HUDEP-2 (cell line): ENCODE measurements around the gene KIRREL3.

ENCODE experiments used
- DNase-seq, 76 experiments: peaks; one replicate each; lab custom pipeline; 2025; ENCODE audit not compliant: unreplicated experiment in 76 of 76; lab: John Stamatoyannopoulos, UW

The KIRREL3 gene

DNA sequence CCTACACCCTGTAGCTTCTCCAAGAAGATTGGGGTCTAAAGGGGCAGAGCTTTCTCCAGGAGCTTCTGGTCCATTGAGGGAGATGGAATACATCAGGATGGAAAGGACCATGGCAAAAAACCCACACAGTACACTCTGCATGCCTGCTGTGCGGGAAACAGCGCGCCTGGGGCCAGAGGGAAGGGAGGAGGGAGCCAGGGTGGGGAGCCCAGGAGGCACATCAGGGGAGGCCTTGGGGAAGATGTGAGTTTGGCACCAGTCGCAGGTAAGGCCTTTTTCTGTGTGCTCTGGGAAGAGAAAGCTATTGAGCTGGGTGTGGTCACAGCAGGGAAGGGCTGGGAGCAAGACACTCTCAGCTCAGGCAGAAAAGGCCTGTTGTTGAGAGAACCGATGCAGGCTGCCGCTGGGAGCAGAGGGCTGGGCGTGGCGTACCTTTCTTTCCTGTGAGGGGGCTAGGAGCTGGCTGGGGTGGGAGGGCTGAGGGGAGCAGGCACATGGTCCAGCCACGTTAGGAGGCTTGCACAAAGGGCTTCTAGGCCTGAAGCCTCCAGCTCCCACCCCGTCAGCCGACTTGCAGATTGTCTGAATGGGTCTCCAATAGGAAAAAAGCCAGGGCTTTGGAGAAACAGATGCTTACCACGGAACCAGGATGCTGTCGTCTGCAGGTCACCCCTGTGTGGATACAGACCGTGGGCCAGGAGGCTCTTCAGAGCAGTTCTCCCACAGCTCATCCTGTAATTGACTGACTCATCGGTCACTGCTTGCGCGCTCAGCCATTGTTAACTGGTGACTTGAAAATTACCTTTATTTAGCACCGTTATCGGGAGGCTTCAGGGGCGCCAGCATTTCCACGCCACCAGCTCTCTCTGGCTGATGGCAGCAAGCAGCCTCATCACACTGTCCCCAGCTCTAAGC, 407.8 kb downstream of the KIRREL3 start:
- DNase-seq = no peak

DNA sequence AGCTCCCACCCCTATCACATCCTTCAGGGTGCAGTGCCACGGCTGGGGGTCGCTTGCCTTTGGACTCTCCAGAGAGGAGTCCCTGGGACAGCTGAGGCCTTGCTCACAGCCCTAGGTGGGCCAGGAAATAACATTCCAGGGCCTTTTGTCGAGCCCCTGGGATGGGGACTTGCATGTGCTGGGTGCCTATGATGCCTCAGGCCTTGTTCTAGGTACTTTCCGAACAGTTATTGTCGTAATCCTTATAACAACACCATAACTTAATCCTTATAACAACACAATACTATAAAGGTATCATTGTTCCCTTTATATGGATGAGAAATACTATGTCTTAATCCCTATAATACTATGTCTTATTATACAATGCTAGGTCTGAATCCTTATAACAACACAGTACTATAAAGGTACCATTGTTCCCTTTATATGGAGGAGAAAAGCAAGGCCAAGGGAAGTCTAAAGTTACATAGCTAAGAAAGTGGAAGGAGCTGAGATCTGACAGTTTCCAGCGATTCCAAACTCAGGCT, 408.5 kb downstream of the KIRREL3 start:
- no peak for DNase-seq

DNA sequence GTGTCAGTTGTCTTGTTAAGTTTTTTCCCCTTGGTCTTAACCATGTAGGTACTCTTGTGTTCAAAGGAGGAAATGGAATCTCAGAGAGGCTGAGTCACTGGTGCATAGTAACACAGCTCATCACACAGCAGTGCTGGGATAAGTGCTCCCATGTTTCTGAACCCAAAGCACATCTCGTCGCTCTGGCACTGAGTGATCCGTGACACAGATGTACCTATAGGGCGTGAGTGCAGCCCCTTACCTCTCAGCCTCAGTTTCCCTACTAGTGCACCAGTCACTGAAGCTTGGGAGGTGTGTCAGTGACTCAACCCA, 411.1 kb downstream of the KIRREL3 start:
- DNase-seq = no peak

DNA sequence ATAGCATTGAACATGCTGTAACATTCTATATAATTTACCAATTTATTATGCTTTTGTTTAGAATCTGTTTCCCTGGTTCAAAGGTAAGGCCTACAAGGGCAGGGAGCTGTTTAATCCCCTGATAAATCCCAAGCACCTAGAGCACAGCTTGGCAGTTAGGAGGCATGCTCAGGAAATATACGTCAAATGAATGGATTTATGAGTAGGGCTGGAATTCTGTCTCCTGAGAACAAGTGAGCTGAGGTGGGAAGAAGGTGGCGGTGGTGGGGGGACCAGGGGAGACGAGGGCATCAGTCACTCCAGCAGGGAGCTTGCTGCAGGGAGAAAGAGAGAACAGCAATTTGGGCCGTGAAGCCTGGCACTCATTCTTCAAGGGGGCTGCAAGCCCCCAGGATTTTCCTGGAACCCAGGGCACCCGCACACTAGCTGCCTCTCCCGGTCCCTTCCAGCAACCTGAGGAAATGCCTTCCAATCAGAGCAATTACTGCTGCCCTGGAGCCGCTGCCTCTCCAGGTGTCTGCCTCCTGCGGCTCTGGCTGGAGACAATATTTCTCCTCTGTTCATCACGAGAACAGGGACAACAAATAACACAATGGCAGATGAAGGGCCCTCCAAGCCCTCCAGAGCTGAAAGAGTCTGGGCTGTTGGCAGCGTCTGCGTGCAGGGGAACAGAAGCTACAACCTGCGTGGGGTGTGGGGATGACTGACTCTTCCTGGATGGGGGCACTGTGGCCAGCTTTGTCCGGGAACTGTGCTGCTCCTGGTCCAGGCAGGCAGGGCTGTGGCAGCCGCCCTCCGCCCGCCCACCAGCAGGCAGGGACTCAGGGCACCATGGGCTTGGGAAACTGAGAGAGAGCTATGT, 411.7 kb downstream of the KIRREL3 start:
- no peak for DNase-seq

DNA sequence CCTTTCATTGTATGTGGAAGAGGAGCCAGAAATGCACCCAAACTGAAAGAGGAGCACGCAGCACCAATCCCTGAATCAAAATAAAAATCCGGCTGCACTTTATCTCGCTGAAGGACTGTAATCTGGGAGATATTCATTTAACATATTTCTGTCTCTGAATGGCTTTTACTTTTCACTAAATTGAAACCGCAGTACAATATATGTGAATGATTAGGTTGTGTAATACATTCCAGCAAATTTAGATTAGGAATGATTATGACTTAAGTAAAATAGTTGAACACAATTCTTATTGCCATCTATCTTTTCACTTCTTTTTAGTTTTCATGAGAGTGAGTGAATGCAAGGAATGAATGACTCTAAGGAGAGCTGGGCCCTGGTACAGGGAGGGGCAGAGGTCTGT, 413.0 kb downstream of the KIRREL3 start:
- no peak for DNase-seq

DNA sequence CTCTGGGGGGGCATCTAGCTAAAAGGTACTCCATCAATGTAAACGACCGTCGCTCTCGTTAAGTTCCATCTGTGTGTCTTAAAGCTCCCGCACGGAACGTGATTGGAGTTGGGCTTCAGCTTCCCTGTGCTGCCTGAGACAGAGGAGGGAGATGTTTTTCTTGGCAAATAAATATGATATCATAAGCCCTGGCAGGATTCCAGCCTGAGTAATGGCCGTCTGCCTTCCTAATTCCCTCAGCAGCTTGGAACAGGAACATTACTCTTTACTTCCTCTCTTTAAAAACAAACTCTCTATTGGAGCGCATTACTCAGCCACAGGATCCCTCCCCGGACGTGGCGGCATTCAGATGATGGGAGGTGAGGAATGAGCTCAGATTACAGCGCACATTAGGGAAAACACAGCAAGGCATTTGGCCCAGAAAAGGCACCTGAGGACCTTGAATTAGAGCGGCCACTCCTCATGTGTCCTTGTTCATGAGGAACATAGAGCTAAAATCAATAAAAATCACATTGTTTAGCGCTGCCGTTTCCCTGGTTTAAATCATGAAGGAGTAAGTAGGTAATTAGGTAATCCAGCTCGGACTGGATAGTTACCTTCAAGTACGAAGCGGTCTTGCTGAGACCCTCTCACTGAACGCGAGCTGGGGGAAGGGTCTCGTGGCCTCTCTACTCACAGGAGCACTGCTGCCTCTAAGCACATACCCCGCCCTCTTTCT, 414.6 kb downstream of the KIRREL3 start:
- DNase-seq = no peak

DNA sequence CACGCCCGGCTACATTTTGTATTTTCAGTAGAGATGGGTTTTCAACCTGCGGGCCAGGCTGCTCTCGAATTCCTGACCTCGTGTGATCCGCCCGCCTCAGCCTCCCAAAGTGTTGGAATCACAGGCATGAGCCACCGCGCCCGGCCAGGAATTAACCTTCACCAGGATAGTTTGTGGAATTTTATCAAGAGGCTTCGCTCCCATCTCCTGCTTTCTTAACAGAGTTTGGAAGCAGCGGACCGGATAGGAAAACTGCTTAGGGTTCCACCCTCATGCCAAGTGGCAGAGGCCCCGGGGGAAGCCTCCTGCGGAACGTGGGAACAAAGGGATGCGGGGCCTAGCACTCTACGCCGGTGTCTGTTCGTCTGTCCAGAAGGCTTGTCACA, 415.2 kb downstream of the KIRREL3 start:
- no peak for DNase-seq

DNA sequence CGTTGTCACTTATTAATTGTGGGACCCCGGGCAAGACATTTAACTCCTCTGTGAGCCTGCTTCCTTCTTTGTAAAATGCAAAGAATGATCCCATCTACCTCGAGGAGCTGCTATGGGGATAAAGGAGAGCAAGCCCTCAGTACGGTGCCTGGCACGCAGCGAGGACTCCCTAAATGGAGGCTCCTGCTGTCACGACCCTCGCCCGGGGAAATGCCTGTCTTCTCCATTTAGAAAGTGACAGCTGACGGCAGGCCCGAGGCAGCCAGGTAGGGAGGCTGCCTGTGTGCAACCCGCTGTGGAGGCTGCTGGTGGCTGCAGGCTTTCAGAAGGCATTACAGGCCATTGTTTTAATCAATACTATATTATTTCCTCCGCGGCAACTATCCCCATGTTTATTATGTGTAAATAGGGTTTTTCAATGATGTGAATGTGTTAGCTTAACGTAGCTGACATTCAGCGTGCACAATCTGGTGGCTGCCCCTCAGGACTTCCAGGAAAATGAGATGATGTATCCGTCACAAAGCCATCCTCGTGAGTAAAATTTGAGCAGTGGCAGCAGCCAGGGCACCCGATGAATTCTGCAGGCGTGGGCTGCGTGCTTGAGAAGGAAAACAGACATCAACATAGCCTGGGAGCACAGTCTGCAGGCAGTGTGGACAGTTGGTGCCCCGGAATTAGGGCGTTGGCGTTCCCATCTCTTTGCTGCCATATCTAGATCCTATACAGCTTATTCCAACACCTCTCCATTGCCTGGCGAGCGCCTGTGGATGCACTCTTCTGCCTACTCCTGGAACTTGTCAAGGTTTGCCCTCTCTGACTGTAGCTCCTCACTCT, 416.8 kb downstream of the KIRREL3 start:
- no peak for DNase-seq

DNA sequence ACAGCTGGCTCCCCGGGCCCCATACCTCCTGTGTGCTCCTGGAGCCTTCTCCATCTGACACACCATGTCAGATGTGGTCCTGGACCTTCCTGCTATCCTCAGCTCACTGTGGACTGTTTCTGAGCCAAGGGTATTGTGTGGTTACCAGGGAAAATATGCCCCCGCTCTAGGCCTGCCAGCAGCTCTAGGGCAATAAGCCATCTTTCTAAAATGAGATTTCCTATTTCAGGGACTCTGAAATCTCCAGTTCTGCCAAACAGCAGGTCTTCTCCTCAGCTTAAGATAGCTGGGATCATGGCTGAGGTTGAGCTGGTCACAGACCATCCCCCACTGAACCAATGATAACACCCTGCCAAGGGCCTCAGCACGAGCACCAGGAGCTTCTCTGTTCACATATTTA, 417.5 kb downstream of the KIRREL3 start:
- no peak for DNase-seq

DNA sequence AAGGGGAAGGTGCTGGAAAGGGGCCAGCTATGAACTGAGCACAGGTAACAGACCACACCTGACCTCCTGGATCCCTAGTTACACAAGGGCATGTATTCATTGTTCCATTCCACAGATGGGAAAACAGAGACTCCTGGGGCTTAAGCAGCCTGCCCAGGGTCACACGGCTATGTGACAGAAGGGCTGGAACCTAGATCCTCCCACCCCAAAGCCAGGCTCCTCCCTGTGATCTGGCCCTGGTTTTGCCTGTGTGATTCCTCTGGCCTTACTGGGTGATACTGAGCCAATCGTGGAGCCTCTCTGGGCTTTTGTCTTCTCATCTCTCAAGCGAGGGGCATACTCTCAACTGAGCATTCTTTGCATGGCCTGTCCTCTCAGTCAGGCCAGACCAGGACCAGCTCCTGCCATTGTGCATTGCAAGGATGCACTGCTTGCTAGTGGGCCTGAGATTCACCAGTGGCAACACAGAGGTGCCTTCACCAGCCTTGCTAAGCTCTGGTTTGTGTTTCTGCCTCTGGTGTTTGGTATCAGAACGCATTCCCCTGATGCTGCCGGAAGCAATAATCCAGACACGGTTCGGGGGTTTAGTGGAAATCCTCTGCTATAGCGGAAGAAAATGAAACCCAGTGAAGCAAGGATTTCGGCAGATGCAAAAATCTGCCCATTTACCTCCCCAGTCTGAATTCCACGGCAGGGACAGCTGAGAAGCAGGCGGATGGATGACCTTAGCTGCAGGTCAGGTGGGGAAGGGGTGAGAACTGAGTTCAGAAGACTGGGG, 418.5 kb downstream of the KIRREL3 start:
- DNase-seq = no peak

DNA sequence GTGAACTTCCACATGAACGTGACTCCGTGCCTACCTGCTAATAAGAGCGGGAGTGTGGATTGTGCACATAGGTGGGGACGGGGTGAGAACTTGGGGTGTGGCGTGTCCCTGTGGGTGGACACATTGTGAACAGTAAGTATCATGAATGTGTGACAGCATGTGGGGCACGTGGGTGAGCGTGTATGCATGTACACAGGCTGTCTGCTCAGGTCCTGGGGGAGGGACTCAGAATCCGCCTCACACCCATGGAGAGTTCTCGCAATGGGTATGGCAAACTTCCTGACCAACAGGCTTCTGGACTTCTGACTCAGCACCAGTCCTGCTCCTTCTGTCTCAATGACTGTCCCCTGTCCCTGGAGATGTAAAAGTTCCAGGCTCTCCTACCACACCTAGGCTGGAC, 422.1 kb downstream of the KIRREL3 start:
- no peak for DNase-seq

DNA sequence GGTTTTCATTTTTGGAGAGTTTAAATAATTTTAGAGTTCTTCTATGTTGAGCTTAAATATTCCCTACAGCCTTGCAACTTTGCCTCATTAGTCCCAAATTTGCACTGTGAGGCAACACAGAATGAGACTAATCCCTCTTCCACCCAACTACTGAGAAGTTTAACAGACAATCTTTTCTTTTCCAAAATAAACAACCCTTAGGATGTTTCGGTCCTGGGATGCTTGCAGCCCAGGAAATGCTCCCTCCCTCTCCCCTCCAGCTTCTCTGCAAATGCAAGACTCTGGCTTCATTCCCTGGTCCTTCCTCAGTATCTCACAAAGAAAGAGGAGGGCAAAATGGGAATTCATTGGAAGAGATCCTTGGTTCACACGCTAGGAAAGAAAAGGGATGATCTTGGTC, 422.5 kb downstream of the KIRREL3 start:
- no peak for DNase-seq

DNA sequence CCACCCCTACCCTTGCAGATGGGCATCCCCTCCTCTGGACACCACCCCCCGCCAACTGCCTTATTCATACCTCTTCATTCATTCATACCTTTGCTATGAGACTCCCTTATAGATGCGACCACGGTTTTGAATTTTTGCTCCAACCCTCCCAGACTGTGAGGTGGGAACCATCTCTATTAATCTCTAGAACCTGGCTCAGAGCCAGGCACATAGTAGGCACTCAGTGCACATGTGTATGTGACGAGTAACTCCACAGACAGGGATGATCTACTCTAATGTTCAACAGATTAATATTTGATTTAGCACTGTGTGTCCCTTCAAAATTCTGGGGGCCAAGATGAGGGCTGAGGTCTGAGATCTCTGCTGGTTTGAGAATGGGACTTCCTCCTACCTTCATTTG, 424.7 kb downstream of the KIRREL3 start:
- DNase-seq = no peak

DNA sequence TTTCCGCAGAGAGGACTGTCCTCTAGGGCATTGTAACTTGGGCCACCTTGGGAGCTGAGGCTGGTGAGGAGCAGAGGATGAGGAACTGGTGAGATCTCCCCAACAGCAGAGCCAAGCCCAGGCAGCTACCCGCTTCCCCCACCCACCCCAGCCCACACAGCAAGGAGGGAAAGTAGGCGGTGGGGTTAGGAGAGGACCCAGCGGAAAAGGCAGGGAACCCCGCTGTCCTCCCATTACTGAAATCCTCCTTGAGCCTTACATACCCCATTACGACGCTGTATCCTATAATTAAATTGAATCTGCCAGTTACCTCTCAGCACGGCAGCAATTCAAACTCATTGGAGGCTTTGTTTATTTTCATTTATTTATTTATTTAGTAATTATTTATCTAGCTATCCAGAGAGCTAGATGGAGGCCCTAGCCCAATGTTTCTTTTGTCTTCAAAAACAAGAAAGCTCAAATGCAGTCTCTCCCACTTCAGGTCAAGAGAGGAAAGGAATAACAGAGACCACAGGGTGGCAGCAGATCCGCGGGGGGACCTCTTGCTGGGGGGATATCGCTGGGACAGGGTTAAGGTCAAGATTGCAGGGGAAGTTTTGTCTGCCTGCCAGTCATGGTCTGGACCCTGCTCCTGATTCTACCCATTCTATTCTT, 427.1 kb downstream of the KIRREL3 start:
- DNase-seq = no peak

DNA sequence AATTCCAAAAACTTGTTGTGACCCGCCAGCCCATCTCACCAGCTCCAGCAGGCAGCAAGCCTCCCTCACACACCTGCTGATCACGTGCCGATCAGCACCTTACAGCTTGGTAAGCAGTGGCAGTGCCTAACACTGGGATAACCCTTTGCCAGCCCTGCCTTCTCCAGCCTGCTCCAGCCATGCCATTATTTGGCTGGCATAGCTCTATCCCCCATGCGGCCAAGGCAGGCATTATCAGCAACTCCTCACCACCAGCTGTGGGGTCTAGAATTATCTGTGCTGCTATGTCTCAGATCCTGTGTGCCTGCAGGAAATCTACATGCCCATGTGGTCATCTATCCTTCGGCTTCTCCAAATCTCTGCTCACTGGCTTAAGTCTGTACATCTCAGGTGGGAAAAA, 430.1 kb downstream of the KIRREL3 start:
- DNase-seq = no peak

DNA sequence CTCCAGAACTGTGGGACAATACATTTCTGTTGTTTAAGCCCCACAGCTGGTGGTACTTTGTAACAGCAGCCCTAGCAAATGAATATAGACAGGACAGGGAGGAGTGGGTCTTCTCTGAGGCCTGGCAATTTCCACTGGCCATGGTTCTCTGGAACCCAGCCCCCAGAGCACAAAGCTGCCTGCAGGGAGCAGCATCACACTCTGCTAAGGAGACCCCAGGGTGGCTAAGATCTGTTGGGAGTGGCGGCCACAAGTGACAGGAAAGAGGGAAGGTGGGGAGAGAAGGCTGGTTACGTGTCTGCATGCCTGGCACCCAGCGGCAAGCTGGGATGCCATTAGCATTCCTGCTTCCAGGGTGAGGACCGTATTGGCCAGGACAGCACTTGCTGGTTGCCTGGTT, 433.2 kb downstream of the KIRREL3 start:
- no peak for DNase-seq

DNA sequence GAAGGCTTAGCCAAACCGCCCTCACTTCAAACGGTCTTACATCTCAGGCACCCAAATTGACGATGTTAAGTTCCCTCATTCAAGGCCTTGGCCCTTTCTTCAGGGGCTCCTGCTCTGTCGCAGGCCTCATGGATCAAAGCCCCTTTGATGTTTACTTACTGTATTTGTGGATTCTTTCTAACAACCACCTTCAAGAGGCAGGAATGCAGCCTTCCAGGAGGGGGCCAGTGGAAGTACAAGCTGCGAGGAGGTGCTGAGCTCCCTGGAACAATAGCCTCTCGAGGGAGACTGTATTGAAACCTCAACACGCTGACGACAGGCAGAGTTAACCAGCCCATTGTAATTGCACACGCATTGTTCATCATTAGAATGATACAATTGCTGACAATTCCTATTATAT, 436.0 kb downstream of the KIRREL3 start:
- no peak for DNase-seq

DNA sequence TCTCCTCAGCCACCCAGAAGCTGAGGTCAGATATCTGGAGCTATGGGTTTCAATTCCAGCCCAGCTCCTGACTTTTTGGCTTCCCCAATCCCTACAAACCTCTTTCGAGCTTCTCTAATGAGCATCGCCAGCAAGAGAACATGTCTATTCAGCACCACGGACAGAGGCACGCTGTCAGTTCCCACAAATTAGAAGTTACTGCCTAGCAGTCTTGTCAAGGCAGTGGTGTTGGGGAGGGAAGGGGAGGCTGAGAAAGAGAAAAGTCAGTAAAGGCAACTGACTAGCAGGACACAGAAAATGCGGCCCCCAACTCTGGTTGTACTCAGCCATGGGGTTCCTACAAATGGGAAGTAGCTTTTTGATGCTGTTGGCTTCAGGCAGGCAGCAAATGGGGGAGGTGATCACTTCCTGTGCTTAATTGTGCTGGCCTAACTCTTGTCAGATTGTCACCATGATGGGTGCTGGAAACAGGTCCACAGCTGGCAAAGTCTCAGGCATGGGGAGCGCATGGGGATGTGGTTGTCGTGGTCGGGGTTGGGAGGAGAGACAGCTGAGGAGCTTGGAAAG, 439.2 kb downstream of the KIRREL3 start:
- peak in 38 of 76 experiments; percentile 1 to 41 (median 9) for DNase-seq

DNA sequence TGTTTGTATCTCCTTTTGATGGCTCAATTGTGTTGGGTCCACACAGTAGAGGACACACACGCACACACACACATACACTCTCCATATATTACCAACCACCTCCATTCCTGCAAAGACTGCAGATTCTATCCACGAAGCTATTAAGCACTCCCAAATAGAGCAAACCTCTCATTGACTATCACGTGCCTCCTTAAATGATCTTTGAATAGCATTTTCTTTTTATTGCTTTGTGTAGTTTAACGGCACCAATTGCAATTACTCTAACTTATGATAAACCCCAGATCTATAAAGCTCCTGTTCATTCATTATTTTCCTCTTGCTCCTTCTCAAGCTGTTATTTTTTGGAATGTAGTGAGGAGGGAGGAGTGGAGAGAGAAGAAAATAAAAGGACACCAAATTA, 440.3 kb downstream of the KIRREL3 start:
- DNase-seq = no peak
